GM23248 (cell line): Measurements from ENCODE around the gene GALT.

Experiments
- EZH2 ChIP-seq: fragments of 200-600 bp; sonication (generic); IDR thresholded peaks from 2 replicates; pipeline ENCODE4 v1.6.1; 2018; ENCODE audit warnings: antibody characterized with exemption, mild to moderate bottlenecking; ENCODE audit not compliant: insufficient read depth, poor library complexity, severe bottlenecking
- EZH2phosphoT487 ChIP-seq: fragments of 200-600 bp; sonication (generic); IDR thresholded peaks from 2 replicates; pipeline ENCODE4 v1.6.1; 2018; ENCODE audit warnings: antibody characterized with exemption, moderate library complexity, mild to moderate bottlenecking, low read depth; ENCODE audit not compliant: insufficient read depth

DNA sequence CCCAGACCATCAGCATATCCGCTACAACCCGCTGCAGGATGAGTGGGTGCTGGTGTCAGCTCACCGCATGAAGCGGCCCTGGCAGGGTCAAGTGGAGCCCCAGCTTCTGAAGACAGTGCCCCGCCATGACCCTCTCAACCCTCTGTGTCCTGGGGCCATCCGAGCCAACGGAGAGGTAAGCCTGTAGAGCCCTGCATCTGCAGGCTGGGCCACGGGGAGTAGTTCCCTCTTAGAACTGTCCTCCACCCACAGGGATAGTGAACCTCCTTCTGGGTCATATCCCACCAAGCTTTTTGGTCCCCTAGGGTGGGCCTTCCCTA, 569 bp downstream of the GALT start:
- TF ChIP-seq EZH2phosphoT487 (no peak), EZH2 (no peak)
